ENCODE results near the gene MAPK8IP3. TPM values are rescaled to one million over a fixed set of nuclear protein-coding genes. Genes with fewer than 3 reads are reported as not detected.
A peak's percentile ranks its signal among the peaks of the same experiment; 100 is the strongest.

MAPK8IP3 gene
- total and polyA plus RNA-seq, 2 donors (not counting 1 experiment from before 2014, with no cell fraction given), result 249 to 340 TPM

GRCh38 chr16:1769402-1770300 lies 63.7 kb downstream of the MAPK8IP3 start:
- Histone ChIP-seq H3K4me3 (ENCODE audit: control extremely low read depth in 1 of 5, extremely low read depth in 1 of 5, insufficient read depth in 1 of 5, low read depth in 2 of 5, low read length in 4 of 5) (no peak overlapping the region), H3K27ac (ENCODE audit: low read length in 2 of 2) (peak overlapping the region in 1 of 2 donors; percentile 72), H3K9me3 (ENCODE audit: control extremely low read depth in 1 of 3, control insufficient read depth in 2 of 3, insufficient read depth in 1 of 3, low read length in 2 of 3) (no peaks in the 10 kb centered on the region), H3K4me1 (ENCODE audit: control insufficient read depth in 2 of 2, insufficient read depth in 2 of 2, low read length in 2 of 2) (peaks cover 21 to 28% of the 10 kb centered on the region in 2 donors), H4K20me1 (ENCODE audit: control insufficient read depth, insufficient read depth, low read length, poor library complexity, severe bottlenecking) (peaks cover 36% of the 10 kb centered on the region), H2AFZ (ENCODE audit: insufficient read depth, low read depth, low read length, poor library complexity, severe bottlenecking) (no peak overlapping the region), H3K4me2 (replicated peaks; ENCODE audit: low read depth, low read length, poor library complexity, severe bottlenecking) (peak overlapping the region; percentile 99), H3K27me3 (replicated peaks in 1 of 4; ENCODE audit: control extremely low read depth in 1 of 4, control insufficient read depth in 3 of 4, insufficient read depth in 4 of 4, low read length in 3 of 4) (no peaks in the 10 kb centered on the region), H3K79me2 (ENCODE audit: control insufficient read depth, insufficient read depth, low read length) (peaks cover 16% of the 10 kb centered on the region), H3K36me3 (replicated peaks in 1 of 2; ENCODE audit: control extremely low read depth in 1 of 2, control insufficient read depth in 1 of 2, extremely low read depth in 1 of 2, insufficient read depth in 2 of 2, low read length in 1 of 2) (peaks cover 0 to 39% of the 10 kb centered on the region in 2 experiments), H3K9ac (ENCODE audit: low read length) (no peak overlapping the region)
- ChIA-PET CTCF (interaction anchor here (3.2 kb wide), 1 partner anchor 13 kb away, joined by 15 read pairs; the partner anchor contains the start of genes NUBP2 and SPSB3), POLR2A (interaction anchor here (0.6 to 4.4 kb wide), 4 partner anchors 9 to 348 kb away, joined by 3 to 27 read pairs (median 6); partner anchors contain the start of genes NUBP2 and SPSB3)
- 90% methylated on average over 21 of the region's 27 CpGs for WGBS (ENCODE audit: insufficient coverage)
- Mint-ChIP-seq H3K9me3 (ENCODE audit: insufficient read depth) (no peaks in the 10 kb centered on the region), H3K27me3 (no peaks in the 10 kb centered on the region), H3K27ac (peak overlapping the region; percentile 75), H3K4me3 (peak overlapping the region; percentile 84), H3K4me1 (peaks cover 19% of the 10 kb centered on the region)
- intact Hi-C loops (cut with micrococcal nuclease), result loop anchor here (5.0 kb wide), 2 partner anchors 158 to 357 kb away; partner anchors contain the start of gene UNKL
- TF ChIP-seq EZH2 (IDR thresholded peaks at IDR 0.05; ENCODE audit: borderline replicate concordance, insufficient read depth, low read depth, low read length, poor library complexity, severe bottlenecking), result no peak
- no peak for TF ChIP-seq CTCF (IDR thresholded peaks at IDR 0.05)
- ATAC-seq (ENCODE audit: low read depth), result no peak
- no peak for DNase-seq
